ENCODE data around the gene CRY2.

CRY2 gene

DNA sequence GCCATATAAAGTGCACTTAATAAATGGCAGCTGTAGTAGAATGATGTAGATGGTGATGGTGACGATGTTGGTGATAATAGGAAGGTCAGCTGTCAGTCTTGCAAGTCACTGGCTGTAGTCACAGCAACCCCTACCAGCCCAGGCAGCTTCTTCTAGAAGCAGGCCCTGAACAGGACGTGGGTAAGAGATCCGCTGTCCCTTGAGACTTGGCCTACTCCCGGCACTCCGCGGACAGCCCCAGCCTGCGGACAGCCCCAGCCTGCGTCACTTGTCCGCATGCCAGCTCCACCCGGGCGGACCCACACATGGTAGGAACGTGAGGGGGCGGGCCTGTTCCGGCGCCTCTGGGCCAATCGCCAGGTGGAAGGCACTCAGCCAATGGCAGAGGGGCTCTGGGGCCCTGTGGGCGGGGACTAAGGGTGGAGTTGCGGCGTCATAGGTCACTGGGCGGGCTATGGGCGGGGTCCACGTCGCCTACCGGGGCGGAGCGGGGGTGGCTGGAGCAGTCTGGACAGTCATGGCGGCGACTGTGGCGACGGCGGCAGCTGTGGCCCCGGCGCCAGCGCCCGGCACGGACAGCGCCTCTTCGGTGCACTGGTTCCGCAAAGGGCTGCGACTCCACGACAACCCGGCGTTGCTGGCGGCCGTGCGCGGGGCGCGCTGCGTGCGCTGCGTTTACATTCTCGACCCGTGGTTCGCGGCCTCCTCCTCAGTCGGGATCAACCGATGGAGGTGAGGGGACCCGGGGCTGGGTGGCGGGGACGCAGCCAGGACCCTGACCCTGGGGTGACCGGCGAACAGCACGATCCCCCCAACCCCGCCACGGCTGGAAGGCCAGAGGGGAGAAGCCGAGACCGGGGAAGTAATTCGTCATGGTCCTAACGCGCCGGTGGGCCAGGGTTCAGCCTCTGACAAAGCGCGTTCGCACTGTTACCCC, at the start of gene CRY2:
CRY2 (plus strand) TSS at position 502 of the 937 bp plus-strand sequence; CDS start at position 518, 16 bp downstream.
- no peaks in the 10 kb centered on the region for H3K36me3 ChIP-seq (ENCODE audit: control insufficient read depth, insufficient read depth, low read length)
- peak within 1 kb of the TSS; percentile 93 for H3K4me3 ChIP-seq (ENCODE audit: low read depth, low read length)
- H3K9ac ChIP-seq (ENCODE audit: low read depth, low read length), result peak within 1 kb of the TSS; percentile 71
- no peaks in the 10 kb centered on the region for H3K9me3 ChIP-seq (ENCODE audit: control insufficient read depth, insufficient read depth, low read length)
- H3K4me1 ChIP-seq (ENCODE audit: control insufficient read depth, insufficient read depth, low read length), result peaks cover 11% of the 10 kb centered on the region
- peaks cover 35% of the 10 kb centered on the region for H3K27me3 ChIP-seq (ENCODE audit: control insufficient read depth, insufficient read depth, low read length)

DNA sequence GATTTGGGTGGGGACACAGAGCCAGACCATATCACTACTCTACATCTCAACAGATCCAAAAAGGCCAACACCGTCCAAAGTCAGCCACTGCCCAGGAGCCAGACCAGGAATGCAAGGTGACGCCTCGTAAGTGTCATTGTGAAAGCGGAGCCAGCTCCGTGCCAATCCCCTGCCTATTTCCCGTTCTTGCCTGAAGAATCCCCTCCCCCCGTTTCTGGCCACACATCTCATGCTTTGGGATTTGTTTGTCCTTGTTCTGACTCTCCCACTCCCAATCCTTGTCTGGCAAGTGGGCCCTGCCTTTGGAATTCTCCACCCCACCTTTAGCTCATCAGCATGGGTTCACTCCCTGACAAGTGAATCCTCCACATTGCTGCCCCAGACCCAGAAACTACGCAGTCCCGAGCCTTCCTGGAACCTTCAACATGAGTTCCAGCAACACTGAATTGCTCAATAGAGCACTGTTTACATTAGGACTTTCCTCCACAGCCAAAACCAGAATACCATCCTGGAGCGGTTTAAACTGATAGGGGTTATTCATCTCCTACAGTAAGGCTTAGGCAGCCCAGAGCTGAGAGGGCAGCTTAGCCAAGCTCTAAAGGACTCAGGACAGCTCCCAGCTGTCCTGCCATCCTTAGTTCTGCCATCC, 48.4 kb upstream of the CRY2 start:
- no peaks in the 10 kb centered on the region for H3K9me3 ChIP-seq (ENCODE audit: control insufficient read depth, insufficient read depth, low read length)
- H3K9ac ChIP-seq (ENCODE audit: low read depth, low read length), result no peak overlapping the region
- H3K4me1 ChIP-seq (ENCODE audit: control insufficient read depth, insufficient read depth, low read length), result no peaks in the 10 kb centered on the region
- H3K4me3 ChIP-seq (ENCODE audit: low read depth, low read length), result no peak overlapping the region
- peaks cover 26% of the 10 kb centered on the region for H3K27me3 ChIP-seq (ENCODE audit: control insufficient read depth, insufficient read depth, low read length)
- no peaks in the 10 kb centered on the region for H3K36me3 ChIP-seq (ENCODE audit: control insufficient read depth, insufficient read depth, low read length)

DNA sequence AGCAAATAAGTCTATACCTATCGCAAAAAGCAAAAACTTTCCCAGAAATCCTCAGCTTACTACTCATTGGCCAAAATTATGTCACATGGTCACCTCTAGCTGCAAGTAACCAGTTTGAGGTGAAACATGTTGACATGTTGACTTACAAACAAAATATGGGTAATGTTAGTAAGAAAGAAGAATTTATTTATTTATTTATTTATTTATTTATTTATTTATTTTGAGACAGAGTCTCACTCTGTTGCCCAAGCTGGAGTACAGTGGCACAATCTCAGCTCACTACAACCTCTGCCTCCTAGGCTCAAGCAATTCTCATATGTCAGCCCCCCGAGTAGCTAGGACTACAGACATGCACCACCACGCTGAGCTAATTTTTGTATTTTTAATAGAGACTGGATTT, 47.7 kb upstream of the CRY2 start:
- H3K4me3 ChIP-seq (ENCODE audit: low read depth, low read length), result no peak overlapping the region
- H3K4me1 ChIP-seq (ENCODE audit: control insufficient read depth, insufficient read depth, low read length), result no peaks in the 10 kb centered on the region
- H3K27me3 ChIP-seq (ENCODE audit: control insufficient read depth, insufficient read depth, low read length), result peaks cover 26% of the 10 kb centered on the region
- H3K9me3 ChIP-seq (ENCODE audit: control insufficient read depth, insufficient read depth, low read length), result no peaks in the 10 kb centered on the region
- no peak overlapping the region for H3K9ac ChIP-seq (ENCODE audit: low read depth, low read length)
- H3K36me3 ChIP-seq (ENCODE audit: control insufficient read depth, insufficient read depth, low read length), result no peaks in the 10 kb centered on the region

DNA sequence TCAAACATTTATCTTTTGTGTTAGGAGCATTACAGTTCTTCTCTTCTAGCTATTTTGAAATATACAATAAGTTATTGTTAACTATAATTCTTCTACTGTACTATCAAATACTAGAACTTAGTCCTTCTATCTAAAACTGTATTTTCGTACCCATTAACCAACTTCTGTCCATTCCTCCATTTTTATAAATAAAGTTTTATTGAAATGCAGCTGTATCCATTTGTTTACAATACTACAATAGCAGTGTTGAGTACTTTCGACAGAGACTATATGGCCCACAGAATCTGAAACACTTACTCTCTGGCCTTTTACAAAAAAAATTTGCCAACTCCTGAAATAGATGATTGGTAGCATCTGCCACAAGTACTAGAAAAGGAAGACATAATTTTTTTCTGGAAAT, 47.0 kb upstream of the CRY2 start:
- Histone ChIP-seq H3K36me3 (ENCODE audit: control insufficient read depth, insufficient read depth, low read length) (no peaks in the 10 kb centered on the region), H3K9ac (ENCODE audit: low read depth, low read length) (no peak overlapping the region)

DNA sequence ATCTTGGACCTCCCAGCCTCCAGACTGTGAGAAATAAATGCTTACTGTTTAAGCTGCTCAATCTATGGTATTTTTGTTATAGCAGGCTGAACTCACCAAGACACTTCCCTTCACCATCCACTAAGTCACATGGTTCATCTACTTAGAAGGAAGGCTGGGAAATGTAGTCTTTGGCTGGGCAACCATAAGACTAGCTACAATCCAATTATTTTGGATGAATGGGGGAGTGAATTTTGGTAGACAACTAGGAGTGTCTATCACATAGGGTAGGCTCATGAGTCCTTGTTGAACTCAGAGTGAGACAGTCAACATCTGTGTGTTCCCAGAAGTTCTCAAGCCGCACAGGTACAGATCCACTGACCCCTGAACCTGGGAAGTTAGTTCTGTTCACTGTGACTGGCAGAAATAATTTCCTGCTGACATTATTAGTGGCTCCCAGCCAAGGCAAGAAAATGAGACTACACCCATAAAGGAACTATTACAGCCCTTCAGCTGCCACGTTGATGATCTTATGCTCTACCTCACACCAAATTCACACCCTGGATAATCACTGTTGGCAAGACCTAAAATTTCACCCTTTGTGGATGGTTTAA, 45.5 kb upstream of the CRY2 start:
- H3K36me3 ChIP-seq (ENCODE audit: control insufficient read depth, insufficient read depth, low read length), result no peaks in the 10 kb centered on the region
- H3K4me1 ChIP-seq (ENCODE audit: control insufficient read depth, insufficient read depth, low read length), result peaks cover 8% of the 10 kb centered on the region
- H3K9me3 ChIP-seq (ENCODE audit: control insufficient read depth, insufficient read depth, low read length), result no peaks in the 10 kb centered on the region
- no peak overlapping the region for H3K9ac ChIP-seq (ENCODE audit: low read depth, low read length)
- peaks cover 26% of the 10 kb centered on the region for H3K27me3 ChIP-seq (ENCODE audit: control insufficient read depth, insufficient read depth, low read length)
- no peak overlapping the region for H3K4me3 ChIP-seq (ENCODE audit: low read depth, low read length)

More for the DNA sequence above, 47.0 kb upstream of the CRY2 start:
- H3K27me3 ChIP-seq (ENCODE audit: control insufficient read depth, insufficient read depth, low read length), result peaks cover 26% of the 10 kb centered on the region
- no peak overlapping the region for H3K4me3 ChIP-seq (ENCODE audit: low read depth, low read length)
- H3K9me3 ChIP-seq (ENCODE audit: control insufficient read depth, insufficient read depth, low read length), result no peaks in the 10 kb centered on the region
- no peaks in the 10 kb centered on the region for H3K4me1 ChIP-seq (ENCODE audit: control insufficient read depth, insufficient read depth, low read length)

DNA sequence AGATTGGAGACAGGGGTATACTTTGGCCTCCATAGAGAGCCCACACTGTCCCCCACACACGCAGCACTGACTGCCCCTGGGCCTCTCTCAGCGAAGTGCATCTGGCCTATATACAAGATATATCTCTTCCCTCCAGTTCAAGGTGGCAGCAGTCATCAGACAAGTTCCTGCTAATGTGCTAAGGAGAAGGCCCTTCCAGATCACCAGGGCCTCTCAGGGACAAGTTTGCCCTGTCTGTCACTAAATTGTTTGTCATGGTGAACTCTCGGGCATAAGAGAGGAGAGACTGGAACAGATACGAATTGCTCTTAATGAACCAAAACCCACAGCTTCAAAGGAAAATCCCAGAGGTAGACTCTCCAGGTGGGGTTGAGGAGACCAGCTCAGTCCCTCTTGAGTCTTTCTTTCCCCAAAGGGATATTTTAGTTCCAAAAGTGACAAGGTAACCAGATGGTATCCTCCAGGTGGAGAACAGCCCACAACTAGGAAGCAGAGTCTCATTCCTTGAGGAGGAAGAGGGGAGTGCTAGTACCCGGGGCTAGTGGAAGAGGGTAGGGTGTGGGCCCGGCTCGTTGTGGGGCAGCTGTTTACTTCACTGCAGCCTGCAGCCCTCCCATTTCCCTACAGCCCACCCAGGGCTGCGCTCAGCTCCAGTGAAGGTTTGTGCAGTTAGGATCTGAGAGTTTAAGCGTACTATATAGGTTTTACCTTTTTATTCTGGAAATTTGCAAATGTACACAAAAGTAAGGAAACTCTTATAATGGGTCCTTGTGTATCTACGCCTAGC, 44.6 kb upstream of the CRY2 start:
- Histone ChIP-seq H3K9ac (ENCODE audit: low read depth, low read length) (no peak overlapping the region), H3K27me3 (ENCODE audit: control insufficient read depth, insufficient read depth, low read length) (peaks cover 26% of the 10 kb centered on the region), H3K4me1 (ENCODE audit: control insufficient read depth, insufficient read depth, low read length) (peaks cover 8% of the 10 kb centered on the region), H3K36me3 (ENCODE audit: control insufficient read depth, insufficient read depth, low read length) (no peaks in the 10 kb centered on the region), H3K4me3 (ENCODE audit: low read depth, low read length) (no peak overlapping the region), H3K9me3 (ENCODE audit: control insufficient read depth, insufficient read depth, low read length) (no peaks in the 10 kb centered on the region)

DNA sequence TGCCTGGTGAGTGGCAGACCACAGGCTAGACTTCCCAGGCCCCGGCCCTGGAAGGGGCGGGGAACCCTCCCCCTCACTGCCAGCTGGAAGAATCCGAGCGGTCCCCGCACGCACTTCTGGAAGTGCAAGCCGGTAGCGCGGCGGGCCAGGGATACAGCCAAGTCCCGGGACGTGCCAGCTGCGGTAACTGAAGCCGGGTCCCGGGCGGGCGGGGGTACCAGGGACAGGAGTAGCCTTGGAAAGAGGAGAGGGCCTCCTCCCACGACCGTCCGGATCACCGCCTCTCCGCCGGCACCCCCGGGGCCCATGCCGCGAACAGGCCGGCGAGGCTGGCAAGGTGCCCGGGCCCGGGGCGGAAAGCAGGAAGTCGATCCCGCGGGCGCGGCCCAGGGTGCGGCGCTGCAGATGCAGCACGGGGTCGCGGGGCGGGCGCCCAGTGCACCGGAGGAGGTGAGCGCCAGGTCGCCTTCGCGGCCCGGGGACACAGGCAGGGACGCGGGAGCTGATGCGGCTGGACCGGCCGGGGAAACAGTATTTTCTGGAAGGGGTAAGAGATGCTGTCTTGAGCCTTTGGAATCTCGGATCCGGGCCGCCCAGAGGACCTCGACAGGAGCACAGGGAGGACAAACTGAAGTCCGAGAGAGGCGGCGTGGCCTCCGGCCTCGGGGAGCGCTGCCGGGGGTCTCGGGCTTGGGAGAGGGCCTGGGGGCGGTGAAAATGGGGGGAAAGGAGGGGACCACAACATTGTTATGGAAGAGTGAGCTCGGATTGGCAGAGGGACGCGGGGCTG, 43.1 kb upstream of the CRY2 start:
- no peaks in the 10 kb centered on the region for H3K36me3 ChIP-seq (ENCODE audit: control insufficient read depth, insufficient read depth, low read length)
- H3K4me3 ChIP-seq (ENCODE audit: low read depth, low read length), result peak overlapping the region; percentile 85
- H3K4me1 ChIP-seq (ENCODE audit: control insufficient read depth, insufficient read depth, low read length), result peaks cover 8% of the 10 kb centered on the region
- H3K27me3 ChIP-seq (ENCODE audit: control insufficient read depth, insufficient read depth, low read length), result peaks cover 26% of the 10 kb centered on the region
- no peak overlapping the region for H3K9ac ChIP-seq (ENCODE audit: low read depth, low read length)
- no peaks in the 10 kb centered on the region for H3K9me3 ChIP-seq (ENCODE audit: control insufficient read depth, insufficient read depth, low read length)

DNA sequence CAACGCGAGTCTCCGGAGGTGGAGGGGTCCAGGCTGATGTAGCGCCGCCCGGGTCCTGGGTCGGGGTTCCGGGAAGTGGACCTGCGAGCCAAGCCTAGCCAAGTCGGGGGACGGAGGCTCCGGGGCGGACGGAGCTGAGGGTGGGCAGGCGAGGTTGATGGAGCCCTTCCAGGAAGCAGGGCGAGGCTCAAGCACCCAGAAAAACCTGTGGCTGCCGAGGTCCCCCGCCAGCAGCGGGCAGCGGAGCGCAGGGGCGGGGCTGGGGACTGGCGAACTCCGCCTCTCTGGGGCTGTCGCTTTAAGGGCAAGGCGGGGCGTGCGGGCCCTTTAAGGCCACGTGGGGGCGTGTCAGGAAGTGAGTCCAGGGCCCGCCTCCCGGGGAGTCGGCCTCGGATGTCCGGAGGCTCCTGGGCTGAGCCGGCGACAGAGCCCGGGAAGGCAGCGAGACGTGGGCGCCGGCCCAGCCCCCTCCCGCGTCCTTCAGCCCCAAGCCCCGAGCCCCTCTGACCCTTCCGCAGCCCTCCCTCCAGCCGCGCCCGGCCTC, 42.4 kb upstream of the CRY2 start, which contains the start of gene SLC35C1:
SLC35C1 (plus strand) TSS at position 389 of the 544 bp plus-strand sequence. CDS start 653 bp downstream, outside the sequence.
- Histone ChIP-seq H3K4me1 (ENCODE audit: control insufficient read depth, insufficient read depth, low read length) (peaks cover 8% of the 10 kb centered on the region), H3K9ac (ENCODE audit: low read depth, low read length) (peak within 1 kb of the TSS; percentile 70), H3K4me3 (ENCODE audit: low read depth, low read length) (peak within 1 kb of the TSS; percentile 85), H3K36me3 (ENCODE audit: control insufficient read depth, insufficient read depth, low read length) (peaks cover 6% of the 10 kb centered on the region), H3K27me3 (ENCODE audit: control insufficient read depth, insufficient read depth, low read length) (peaks cover 26% of the 10 kb centered on the region), H3K9me3 (ENCODE audit: control insufficient read depth, insufficient read depth, low read length) (no peaks in the 10 kb centered on the region)

DNA sequence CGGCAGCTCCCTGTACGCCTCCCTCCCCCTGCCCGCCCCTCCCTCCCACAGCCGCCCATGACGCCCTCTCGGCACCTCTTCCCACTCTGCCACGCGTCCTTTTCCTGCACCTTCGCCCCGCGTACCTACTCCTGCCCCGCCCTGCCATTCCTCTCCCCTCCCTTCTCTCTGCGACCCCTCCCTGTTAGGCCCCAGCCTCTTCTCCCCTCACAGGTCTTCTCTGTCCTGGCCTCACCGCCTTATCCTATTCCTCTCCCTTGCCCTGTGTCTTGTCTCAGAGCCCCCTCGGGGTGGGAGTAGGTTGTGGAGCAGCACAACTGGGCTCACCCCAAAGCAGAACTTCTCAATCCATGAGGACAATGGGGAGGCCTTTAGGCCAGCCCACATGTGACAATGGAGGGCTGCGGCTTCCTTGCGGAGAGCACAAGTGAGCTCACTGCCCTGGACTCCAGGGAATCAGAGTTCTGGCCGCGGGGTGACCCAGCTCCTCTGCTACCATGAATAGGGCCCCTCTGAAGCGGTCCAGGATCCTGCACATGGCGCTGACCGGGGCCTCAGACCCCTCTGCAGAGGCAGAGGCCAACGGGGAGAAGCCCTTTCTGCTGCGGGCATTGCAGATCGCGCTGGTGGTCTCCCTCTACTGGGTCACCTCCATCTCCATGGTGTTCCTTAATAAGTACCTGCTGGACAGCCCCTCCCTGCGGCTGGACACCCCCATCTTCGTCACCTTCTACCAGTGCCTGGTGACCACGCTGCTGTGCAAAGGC, 41.8 kb upstream of the CRY2 start:
- no peaks in the 10 kb centered on the region for H3K9me3 ChIP-seq (ENCODE audit: control insufficient read depth, insufficient read depth, low read length)
- peaks cover 26% of the 10 kb centered on the region for H3K27me3 ChIP-seq (ENCODE audit: control insufficient read depth, insufficient read depth, low read length)
- peak overlapping the region; percentile 64 for H3K4me3 ChIP-seq (ENCODE audit: low read depth, low read length)
- peaks cover 8% of the 10 kb centered on the region for H3K4me1 ChIP-seq (ENCODE audit: control insufficient read depth, insufficient read depth, low read length)
- peaks cover 6% of the 10 kb centered on the region for H3K36me3 ChIP-seq (ENCODE audit: control insufficient read depth, insufficient read depth, low read length)
- H3K9ac ChIP-seq (ENCODE audit: low read depth, low read length), result peak overlapping the region; percentile 70
